Stimulated activated CD4-positive, alpha-beta T cell treated with anti-CD3 and anti-CD28 coated beads, Interleukin-15, amount 100 ng/mL, for 48 hours (primary cell): ENCODE data around the gene PLEKHA7.
A peak's percentile ranks its signal among the peaks of the same experiment; 100 is the strongest.

Source experiments
- DNase-seq, 2 donors: peaks; one replicate each; pipeline ENCODE4 v3.0.0-alpha.2; 2020; ENCODE audit warnings: low read depth in 2 of 2

Gene PLEKHA7

GRCh38 chr11:16789560-16790485 lies 224.4 kb downstream of the PLEKHA7 start:
- no peak for DNase-seq

- DNase-seq, result no peak
Observed at GRCh38 chr11:16789063-16789420, 225.2 kb downstream of the PLEKHA7 start.

GRCh38 chr11:16788141-16789062 lies 225.8 kb downstream of the PLEKHA7 start:
- peak; percentile 18 to 40 for DNase-seq

- DNase-seq, result no peak
Observed at GRCh38 chr11:16787035-16787742, 227.0 kb downstream of the PLEKHA7 start.

- DNase-seq, result no peak
Observed at GRCh38 chr11:16786131-16786530, 228.1 kb downstream of the PLEKHA7 start.

- DNase-seq, result peak; percentile 34 to 49
Observed at GRCh38 chr11:16785520-16786128, 228.6 kb downstream of the PLEKHA7 start.

GRCh38 chr11:16784666-16785065 lies 229.5 kb downstream of the PLEKHA7 start:
- DNase-seq, result no peak

GRCh38 chr11:16784097-16784496 lies 230.1 kb downstream of the PLEKHA7 start:
- DNase-seq, result no peak

GRCh38 chr11:16783321-16783801 lies 230.9 kb downstream of the PLEKHA7 start:
- DNase-seq, result no peak

- DNase-seq, result no peak
Observed at GRCh38 chr11:16781936-16782919, 232.0 kb downstream of the PLEKHA7 start.

GRCh38 chr11:16780698-16781550 lies 233.3 kb downstream of the PLEKHA7 start:
- DNase-seq, result no peak

- no peak for DNase-seq
Observed at GRCh38 chr11:16780146-16780545, 234.1 kb downstream of the PLEKHA7 start.

- no peak for DNase-seq
Observed at GRCh38 chr11:16779436-16779835, 234.8 kb downstream of the PLEKHA7 start.

- no peak for DNase-seq
Observed at GRCh38 chr11:16778876-16779275, 235.3 kb downstream of the PLEKHA7 start.

GRCh38 chr11:16778286-16778685 lies 235.9 kb downstream of the PLEKHA7 start:
- no peak for DNase-seq

GRCh38 chr11:16777613-16777975 lies 236.6 kb downstream of the PLEKHA7 start:
- no peak for DNase-seq

- DNase-seq, result no peak
Observed at GRCh38 chr11:16776711-16777612, 237.3 kb downstream of the PLEKHA7 start.

GRCh38 chr11:16775614-16776283 lies 238.5 kb downstream of the PLEKHA7 start:
- DNase-seq, result no peak
